Measurements from ENCODE around the gene TBCD. TPM values are rescaled to one million over a fixed set of nuclear protein-coding genes. Genes with fewer than 3 reads are reported as not detected.

The TBCD gene
- total and polyA plus RNA-seq, 9 of the 15 experiments (the other 6 are each of a cell fraction or from before 2014, with no cell fraction given) = 8.9 to 98.5 (median 28.0) TPM

- H3K4me2 ChIP-seq (ENCODE audit: insufficient read depth, low read length) = no peak overlapping the region
- intact Hi-C loops (cut with micrococcal nuclease) = no loop called here
Measured at GRCh38 chr17:82704886-82705285, 47.0 kb upstream of the TBCD start.

More at GRCh38 chr17:82704886-82705285, 47.0 kb upstream of the TBCD start:
- TF ChIP-seq SPI1 (IDR thresholded peaks at IDR 0.05; ENCODE audit: borderline replicate concordance, low read depth, low read length) (no peak), ZNF76 (CRISPR knock-in tag; IDR thresholded peaks at IDR 0.05; ENCODE audit: borderline replicate concordance) (no peak), USF1 (CRISPR knock-in tag; IDR thresholded peaks at IDR 0.05) (no peak), FUS (optimal IDR thresholded peaks at IDR 0.05; ENCODE audit: low read depth, low read length) (no peak), SRSF3 (IDR thresholded peaks at IDR 0.05; ENCODE audit: insufficient read depth, low read length) (no peak), NFIX (CRISPR knock-in tag; IDR thresholded peaks at IDR 0.05; ENCODE audit: low read depth) (no peak), ZNF23 (CRISPR knock-in tag; IDR thresholded peaks at IDR 0.05) (no peak), HMG20A (CRISPR knock-in tag; conservative IDR thresholded peaks at IDR 0.05) (no peak), RCOR1 (IDR thresholded peaks at IDR 0.05; ENCODE audit: borderline replicate concordance in 1 of 2, low read depth in 2 of 2, low read length in 2 of 2) (no peak), ZNF197 (CRISPR knock-in tag; IDR thresholded peaks at IDR 0.05; ENCODE audit: low read depth) (no peak), SNIP1 (IDR thresholded peaks at IDR 0.05; ENCODE audit: low read depth) (no peak), FOXK1 (CRISPR knock-in tag; IDR thresholded peaks at IDR 0.05; ENCODE audit: borderline replicate concordance) (no peak), TFAM (CRISPR knock-in tag; conservative IDR thresholded peaks at IDR 0.05) (no peak), MYNN (IDR thresholded peaks at IDR 0.05) (no peak), MYNN (CRISPR knock-in tag; IDR thresholded peaks at IDR 0.05) (no peak), ATF3 (IDR thresholded peaks at IDR 0.05) (no peak), ATF3 (CRISPR knock-in tag; conservative IDR thresholded peaks at IDR 0.05) (no peak), GATA2 (CRISPR knock-in tag; IDR thresholded peaks at IDR 0.05) (no peak), NCOR1 (IDR thresholded peaks at IDR 0.05) (no peak), NR2C1 (IDR thresholded peaks at IDR 0.05) (no peak), NR2C1 (tag; IDR thresholded peaks at IDR 0.05) (no peak), KDM2B (CRISPR knock-in tag; IDR thresholded peaks at IDR 0.05) (no peak)
- H3K9me1 ChIP-seq (ENCODE audit: control insufficient read depth, insufficient read depth, low read length) = peaks cover 3% of the 10 kb centered on the region
- no TSS peak for BruUV-seq (replicated peaks)
- no peaks in the 10 kb centered on the region for H3K9me3 ChIP-seq (replicated peaks; ENCODE audit: control insufficient read depth, insufficient read depth, low read depth, low read length)
- ATAC-seq (no peak), FAIRE-seq (no peak), DNase-seq (ENCODE audit: extremely low read depth in 1 of 4, low spot score in 3 of 4) (no peak)
- no peaks in the 10 kb centered on the region for H3K36me3 ChIP-seq (ENCODE audit: control insufficient read depth, insufficient read depth, low read length)
- in situ Hi-C loops (cut with MboI) = no loop called here
- H2AFZ ChIP-seq (ENCODE audit: low read depth, low read length) = no peak overlapping the region
- H3K4me3 ChIP-seq = no peak overlapping the region
- WGBS (ENCODE audit: insufficient coverage, low coverage, missing lambda C conversion rate) = 46% methylated on average over 13 of the region's 13 CpGs
- ChIA-PET POLR2A (no interaction called here), CTCF (ENCODE audit: low intra/inter-chr PET ratio) (no interaction called here)
- no peaks in the 10 kb centered on the region for H3K79me2 ChIP-seq (ENCODE audit: control insufficient read depth, insufficient read depth, low read length)
- peaks cover 0 to 11% of the 10 kb centered on the region in 2 experiments; a peak in 1 of 5 replicates for H3K27me3 ChIP-seq (ENCODE audit: control insufficient read depth in 2 of 2, insufficient read depth in 2 of 2, low read length in 2 of 2)
- peak overlapping the region in 1 of 2 experiments; percentile 6; a peak in 1 of 4 replicates for H3K9ac ChIP-seq (ENCODE audit: insufficient read depth in 1 of 2, low read depth in 2 of 2, low read length in 2 of 2)
- no peak overlapping the region for H3K27ac ChIP-seq (ENCODE audit: extremely low read depth, low read depth, low read length)
- 0 out of 2 replicates have a peak, but pooled peaks cover 2% of the 10 kb centered on the region for H4K20me1 ChIP-seq (replicated peaks; ENCODE audit: control insufficient read depth, insufficient read depth, low read length)
- peaks cover 0 to 41% of the 10 kb centered on the region in 2 experiments; a peak in 2 of 5 replicates for H3K4me1 ChIP-seq (replicated peaks in 1 of 2; ENCODE audit: control insufficient read depth in 2 of 2, insufficient read depth in 2 of 2, low read length in 2 of 2)
